ENCODE results near the gene SP140L.
"Not testable (repeated sequence)": the region's sequence is repeated elsewhere in the genome, so short reads cannot be mapped to it uniquely, and the experiment has no call there.

SP140L gene

DNA sequence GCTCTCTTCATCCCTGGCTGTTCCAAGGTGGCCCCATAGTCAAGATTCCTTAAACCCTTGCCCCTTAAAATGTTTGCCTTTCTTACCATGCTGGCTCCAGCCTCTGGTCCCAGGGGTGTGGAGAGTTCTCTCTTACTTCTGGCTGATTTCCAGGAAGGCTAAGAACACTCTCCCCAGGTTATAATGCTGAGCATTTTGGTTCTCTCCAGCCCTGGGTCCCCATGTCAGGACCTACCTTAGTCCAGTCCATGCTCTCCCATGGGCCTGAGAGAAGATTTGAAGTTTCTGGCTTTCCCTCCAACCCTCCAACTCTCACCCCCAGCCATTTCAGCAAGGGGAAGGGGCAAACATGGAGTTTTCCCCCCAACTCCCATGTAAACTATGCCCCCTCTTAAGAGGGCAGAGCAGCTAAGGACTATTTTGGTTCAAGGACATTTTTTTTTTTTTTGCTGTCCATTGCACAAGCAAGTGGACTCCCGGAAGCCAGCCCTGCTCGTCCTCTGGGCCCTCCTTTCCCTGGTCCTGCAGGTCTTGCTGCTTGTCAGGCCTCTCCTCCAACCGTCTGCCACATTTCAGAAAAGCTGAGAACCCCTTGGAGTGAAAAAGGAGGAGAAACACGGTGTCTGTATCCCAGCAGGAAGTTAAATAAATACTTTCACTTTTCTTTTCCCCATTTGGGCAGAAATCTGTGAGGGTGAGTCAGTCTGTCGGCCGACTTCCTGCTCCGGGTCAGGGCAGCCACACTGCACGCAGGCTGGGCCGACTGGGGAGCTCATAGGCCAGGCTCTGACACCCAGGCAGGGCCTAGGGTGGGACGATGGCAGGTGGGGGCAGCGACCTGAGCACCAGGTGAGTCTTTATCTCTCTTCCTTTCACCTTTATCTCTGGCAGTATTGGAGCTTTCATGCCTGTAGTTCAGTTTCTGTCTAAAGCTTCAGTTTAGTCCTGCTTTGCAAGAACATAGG, at the start of gene SP140L:
Gene SP140L, plus strand, starts transcription at position 741 of the 965 bp plus-strand sequence. Its CDS starts 77 bp downstream, at position 818.
- DNase-seq, result no peak

DNA sequence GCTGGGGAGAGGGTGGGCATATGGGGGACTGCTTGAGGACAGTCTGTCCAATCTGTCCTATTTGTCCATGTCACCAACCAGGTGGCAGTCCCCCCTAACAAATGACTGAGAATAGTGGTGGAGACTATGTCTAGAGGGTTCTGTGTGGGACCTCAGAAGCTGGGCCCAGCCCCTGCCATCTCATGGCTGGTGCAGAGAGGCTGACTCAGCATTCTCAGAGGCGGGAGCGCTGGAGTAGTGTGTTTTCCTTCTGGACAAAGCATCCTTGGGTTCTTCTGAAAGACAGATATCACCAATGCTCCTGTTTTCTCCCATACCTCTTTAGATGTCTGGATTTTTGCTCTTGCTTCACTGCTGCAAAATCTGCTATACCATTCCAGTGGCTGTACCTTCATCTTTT, 44.1 kb upstream of the SP140L start:
- no peak for DNase-seq

- no peak for DNase-seq
Measured at GRCh38 chr2:230286048-230286447, 40.9 kb upstream of the SP140L start.

GRCh38 chr2:230289311-230289710, 37.7 kb upstream of the SP140L start:
- DNase-seq, result not testable (repeated sequence)

DNA sequence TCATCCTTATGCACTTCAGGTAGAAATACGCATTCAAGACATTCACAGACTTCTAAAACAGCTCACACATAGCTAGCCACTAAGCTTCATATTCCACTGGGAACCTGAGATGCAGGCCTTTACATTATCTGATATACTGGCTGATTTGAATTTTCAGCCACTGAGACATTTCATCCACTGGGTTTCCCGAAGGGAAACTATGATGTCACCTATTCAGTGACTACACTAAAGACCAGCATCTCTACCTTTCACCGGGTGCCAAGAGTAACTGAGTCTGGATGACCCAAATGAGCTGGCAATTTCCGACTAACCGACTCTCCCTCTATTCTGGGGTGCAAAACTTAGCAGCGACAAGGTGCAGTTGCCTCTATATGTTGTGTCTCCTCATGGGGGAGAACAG, 31.8 kb upstream of the SP140L start:
- DNase-seq, result no peak

GRCh38 chr2:230296917-230297316, 30.1 kb upstream of the SP140L start:
- DNase-seq, result no peak

- no peak for DNase-seq
Measured at GRCh38 chr2:230299618-230300017, 27.4 kb upstream of the SP140L start.

GRCh38 chr2:230305416-230306275, 21.3 kb upstream of the SP140L start:
- no peak for DNase-seq

- no peak for DNase-seq
Measured at GRCh38 chr2:230306474-230306873, 20.5 kb upstream of the SP140L start.

GRCh38 chr2:230307485-230307884, 19.5 kb upstream of the SP140L start:
- no peak for DNase-seq

DNA sequence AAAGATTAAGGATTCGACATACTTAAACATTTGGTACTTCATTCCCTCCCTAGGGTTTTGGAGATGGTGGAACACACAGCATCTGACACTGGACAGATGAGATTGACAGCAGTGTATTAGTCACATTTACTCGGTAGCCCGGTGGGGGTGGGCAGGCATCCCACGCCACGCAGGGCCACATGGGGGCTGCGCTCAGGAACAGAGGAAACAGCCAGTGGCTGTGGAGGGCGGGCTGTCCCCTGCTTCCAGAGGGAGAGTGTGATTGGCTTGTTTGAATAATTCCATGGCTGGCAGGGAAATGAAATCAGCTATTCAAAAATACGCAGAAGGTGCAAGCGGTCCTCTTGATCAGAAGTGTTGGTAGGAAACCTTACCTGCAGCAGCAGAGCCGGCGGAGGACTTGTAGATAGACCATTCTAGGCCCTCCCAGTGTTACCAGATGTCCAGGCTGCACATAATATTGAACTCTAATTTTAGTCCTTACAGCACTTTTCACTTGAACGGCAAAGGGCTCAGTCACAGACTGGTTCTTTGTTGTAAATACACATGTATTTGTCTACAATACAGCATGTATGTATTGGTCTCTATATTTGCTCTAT, 18.5 kb upstream of the SP140L start:
- no peak for DNase-seq

DNA sequence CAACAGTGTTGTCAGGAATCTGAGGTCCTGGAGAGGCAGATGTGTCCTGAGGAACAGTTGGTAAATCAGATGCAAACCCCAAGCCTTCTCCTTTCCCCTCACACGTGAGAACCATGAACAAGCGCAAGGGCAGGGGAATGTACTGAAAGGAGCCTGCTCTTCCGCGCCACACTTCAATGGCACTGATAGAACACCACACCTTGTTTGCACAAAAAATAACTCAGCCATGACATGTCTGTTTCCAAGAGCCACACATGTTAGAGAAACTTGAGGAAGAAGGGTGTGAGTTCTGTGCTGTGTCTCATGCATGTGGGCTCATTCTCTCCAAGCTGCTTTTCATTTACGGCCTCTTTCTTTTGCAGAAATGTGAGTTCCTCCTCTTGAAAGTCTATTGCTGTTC, 16.2 kb upstream of the SP140L start:
- not testable (repeated sequence) for DNase-seq

DNA sequence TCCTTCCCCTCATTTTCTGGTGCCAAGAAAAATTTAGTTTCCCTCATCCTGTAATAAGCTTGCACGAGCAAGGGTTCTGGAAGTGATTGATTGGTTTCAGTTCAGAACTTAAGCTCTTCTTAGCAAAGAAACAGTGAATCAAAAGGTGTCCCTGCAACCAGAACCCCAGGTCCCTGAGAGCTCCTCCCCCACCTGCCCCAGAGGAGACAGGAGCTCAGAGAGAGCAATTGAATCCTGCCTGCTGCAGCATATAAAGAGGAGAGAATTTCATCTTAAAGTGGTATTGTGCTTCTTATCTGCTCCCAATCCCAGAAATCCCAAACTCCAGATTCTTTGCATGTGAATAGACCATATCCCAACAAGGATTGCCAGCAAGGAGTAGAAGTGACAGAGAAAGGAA, 15.4 kb upstream of the SP140L start:
- DNase-seq, result not testable (repeated sequence)

DNA sequence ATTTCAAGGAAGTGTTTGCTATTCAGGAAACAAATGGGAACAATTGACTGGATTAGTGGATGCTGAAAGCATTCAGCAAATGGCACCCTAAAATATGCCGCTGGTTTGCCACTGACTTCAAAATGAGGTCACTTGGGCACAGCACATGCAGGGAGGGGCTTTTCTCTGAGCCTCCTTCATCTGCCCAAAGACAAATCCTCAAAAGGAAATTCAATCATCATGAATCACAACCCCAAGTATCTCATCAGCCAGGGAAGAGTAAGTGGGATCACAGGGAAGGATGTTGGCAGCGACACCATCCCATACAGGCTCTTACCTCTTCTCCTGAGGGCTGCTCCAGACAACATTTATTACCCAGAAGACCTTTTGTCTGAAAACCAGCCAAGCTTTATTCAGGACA, 14.4 kb upstream of the SP140L start:
- no peak for DNase-seq

GRCh38 chr2:230317366-230317765, 9.6 kb upstream of the SP140L start:
- DNase-seq, result no peak

- no peak for DNase-seq
Measured at GRCh38 chr2:230318190-230319121, 8.5 kb upstream of the SP140L start.

- no peak for DNase-seq
Measured at GRCh38 chr2:230319211-230319862, 7.7 kb upstream of the SP140L start.

DNA sequence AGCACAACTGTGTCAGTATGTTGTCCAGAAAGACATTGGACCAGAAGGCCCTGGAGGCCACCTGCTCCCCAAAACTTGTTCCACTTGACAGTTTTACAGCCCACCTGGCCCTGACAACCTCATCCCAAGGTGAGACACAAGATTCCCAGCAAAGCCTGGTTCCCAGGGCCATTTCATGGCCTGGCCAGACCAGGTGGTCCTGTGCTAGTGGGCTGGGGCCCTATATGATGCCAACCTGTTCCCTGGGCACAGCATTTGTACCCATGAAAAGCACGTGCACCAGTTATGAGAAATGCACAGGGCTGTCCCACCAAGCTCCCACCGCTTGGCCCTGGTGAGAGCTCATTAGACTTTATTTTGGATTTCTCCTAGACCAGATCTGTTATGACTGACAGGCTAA, 6.0 kb upstream of the SP140L start:
- DNase-seq, result no peak

DNA sequence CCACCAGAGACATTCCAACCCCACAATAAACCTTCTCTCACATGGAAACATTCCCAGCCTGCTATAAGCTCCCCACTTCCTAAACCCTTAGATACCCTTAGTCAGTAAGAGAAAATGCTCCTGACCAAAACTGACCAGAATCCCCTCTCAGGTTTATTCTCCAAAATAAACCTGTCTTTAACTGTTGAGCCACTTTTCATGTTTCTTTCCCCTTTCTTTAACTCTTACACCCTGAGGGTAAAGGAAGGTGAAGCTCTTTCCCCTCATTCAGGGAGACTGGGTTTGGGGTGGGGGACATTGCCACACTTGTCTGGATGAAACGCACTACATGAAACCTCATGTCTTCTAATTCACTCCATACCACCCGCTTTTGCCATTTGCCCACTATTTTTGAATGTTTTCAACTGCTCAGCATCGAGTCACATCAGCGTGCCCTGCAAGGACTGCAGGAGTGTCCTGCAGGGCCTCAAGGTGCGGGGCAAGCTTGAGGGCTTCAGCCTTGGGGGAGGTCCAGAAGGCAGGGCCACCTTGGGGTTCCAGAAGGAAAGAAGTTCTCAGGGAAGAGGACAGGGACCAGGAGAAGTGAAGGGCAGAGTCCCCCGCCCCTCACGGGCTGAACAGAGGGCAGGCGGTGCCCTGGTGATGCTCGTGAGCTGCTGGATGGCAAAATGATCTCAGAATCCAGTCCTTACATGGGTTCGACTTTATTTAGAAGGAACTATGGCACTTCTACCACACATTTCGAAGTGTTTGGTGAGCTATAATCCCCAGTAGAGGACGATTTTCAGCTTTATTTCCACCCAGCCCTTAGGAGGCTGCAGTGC, 4.2 kb upstream of the SP140L start:
- no peak for DNase-seq

DNA sequence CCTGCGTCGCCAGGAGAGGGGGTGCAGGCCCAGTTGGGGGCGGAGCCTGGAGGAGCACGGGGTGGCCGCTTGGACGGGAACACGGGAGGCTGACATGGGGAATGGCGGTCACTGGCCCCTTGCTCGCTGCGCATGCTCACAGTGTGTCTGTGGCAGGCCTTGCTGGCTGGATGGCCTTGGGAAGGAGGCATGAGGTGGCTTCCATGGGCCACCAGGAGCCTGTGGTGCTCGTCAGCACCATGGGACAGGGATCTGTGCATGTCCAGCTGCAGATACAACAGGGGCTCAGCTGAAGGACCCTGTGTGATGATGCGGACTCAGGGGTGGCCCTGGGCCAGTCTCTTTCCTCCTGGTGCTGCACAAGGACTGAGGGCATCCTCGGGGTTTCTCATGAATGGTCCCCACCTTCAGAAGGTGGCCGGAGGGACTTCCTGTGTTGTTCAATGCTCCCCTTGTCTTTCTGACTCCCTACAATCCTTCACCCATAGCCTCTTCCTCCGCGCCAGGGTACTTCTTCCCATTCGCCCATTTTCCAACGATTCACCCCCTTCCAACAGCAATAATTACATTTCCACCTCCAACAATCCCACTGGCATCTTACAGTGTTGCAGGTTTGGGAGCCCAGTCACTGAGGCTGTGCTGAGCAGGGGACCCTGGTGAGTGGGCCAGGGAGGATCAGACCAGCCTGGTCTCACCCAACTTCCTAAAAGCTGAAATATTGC, 3.4 kb upstream of the SP140L start:
- DNase-seq, result no peak
